ENCODE results near the gene CEBPG. TPM values are rescaled to one million over a fixed set of nuclear protein-coding genes. Genes with fewer than 3 reads are reported as not detected.

Gene CEBPG
- total RNA-seq, 1 experiment from 2014 or later: 41.5 TPM

DNA sequence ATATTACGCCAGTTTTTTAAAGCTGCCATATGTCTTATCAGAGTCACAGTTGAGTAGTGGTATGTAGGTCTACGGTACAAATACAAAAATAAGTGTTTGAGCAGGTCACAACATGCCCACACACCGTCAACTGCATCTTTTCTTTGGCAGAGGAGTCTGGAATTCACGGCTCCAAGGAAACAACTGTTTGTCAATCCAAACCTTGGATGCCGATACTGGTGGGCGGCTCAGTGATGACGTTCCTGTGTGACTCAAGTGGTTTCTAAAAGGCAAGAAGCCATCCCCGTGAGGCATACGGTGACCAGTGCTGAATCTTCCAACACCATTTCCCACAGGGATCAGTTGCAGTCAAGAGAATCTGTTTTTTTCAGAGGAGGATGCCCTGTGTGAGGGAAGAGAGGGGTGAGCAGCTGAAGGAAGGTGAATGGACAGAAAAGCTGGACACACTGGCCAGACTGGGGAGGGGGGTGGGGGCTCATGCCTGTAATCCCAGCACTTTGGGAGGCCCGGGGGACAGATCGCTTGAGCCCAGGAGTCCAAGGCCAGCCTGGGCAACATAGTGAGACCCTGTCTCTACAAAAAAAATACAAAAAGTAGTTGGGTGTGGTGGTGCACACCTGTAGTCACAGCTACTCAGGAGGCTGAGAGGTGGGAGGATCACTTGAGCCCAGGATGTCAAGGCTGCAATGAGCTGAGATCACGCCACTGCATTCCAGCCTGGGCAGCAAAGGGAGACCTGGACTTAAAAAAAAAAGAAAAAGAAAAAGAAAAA, 22.8 kb upstream of the CEBPG start:
- in situ Hi-C loops (cut with HindIII; ENCODE audit: low pct_unique_long_range_greater_than_20kb, low sequenced_read_pairs): no loop called here
- ATAC-seq (no peak), DNase-seq (ENCODE audit: low read depth, low spot score) (no peak)
- no peaks in the 10 kb centered on the region for H3K4me1 ChIP-seq (ENCODE audit: control insufficient read depth, insufficient read depth, low read length)
- H3K9me3 ChIP-seq (ENCODE audit: control insufficient read depth, insufficient read depth, low read depth, low read length): peaks cover 4% of the 10 kb centered on the region; the same call in 1 of the 2 replicates
- H3K27me3 ChIP-seq (ENCODE audit: control insufficient read depth, insufficient read depth, low read length): peaks cover 5% of the 10 kb centered on the region; the same call in 1 of the 2 replicates
- no TSS peak for BruUV-seq (replicated peaks)
- no peaks in the 10 kb centered on the region for H3K36me3 ChIP-seq (ENCODE audit: control insufficient read depth, insufficient read depth, low read length)
- POLR2A ChIA-PET: no interaction called here
- no peak overlapping the region for H3K4me3 ChIP-seq (ENCODE audit: low read depth in 2 of 2, low read length in 2 of 2)
- intact Hi-C loops (cut with micrococcal nuclease; ENCODE audit: unreplicated experiment): no loop called here
- CTCF ChIA-PET: no interaction called here
- no peak overlapping the region for H3K27ac ChIP-seq (ENCODE audit: low read length)
- TF ChIP-seq, protein P1, sequence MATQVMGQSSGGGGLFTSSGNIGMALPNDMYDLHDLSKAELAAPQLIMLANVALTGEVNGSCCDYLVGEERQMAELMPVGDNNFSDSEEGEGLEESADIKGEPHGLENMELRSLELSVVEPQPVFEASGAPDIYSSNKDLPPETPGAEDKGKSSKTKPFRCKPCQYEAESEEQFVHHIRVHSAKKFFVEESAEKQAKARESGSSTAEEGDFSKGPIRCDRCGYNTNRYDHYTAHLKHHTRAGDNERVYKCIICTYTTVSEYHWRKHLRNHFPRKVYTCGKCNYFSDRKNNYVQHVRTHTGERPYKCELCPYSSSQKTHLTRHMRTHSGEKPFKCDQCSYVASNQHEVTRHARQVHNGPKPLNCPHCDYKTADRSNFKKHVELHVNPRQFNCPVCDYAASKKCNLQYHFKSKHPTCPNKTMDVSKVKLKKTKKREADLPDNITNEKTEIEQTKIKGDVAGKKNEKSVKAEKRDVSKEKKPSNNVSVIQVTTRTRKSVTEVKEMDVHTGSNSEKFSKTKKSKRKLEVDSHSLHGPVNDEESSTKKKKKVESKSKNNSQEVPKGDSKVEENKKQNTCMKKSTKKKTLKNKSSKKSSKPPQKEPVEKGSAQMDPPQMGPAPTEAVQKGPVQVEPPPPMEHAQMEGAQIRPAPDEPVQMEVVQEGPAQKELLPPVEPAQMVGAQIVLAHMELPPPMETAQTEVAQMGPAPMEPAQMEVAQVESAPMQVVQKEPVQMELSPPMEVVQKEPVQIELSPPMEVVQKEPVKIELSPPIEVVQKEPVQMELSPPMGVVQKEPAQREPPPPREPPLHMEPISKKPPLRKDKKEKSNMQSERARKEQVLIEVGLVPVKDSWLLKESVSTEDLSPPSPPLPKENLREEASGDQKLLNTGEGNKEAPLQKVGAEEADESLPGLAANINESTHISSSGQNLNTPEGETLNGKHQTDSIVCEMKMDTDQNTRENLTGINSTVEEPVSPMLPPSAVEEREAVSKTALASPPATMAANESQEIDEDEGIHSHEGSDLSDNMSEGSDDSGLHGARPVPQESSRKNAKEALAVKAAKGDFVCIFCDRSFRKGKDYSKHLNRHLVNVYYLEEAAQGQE (IDR thresholded peaks at IDR 0.05; ENCODE audit: insufficient read depth in 1 of 2, low read depth in 2 of 2, low read length in 1 of 2): no peak
- TF ChIP-seq POLR2AphosphoS5 (IDR thresholded peaks at IDR 0.05; ENCODE audit: low read depth, low read length) (no peak), SIN3A (IDR thresholded peaks at IDR 0.05; ENCODE audit: borderline replicate concordance, insufficient read depth, low read depth, low read length) (no peak), TCF7L2 (IDR thresholded peaks at IDR 0.05; ENCODE audit: low read depth, low read length) (no peak)
- TF ChIP-seq, protein P2, sequence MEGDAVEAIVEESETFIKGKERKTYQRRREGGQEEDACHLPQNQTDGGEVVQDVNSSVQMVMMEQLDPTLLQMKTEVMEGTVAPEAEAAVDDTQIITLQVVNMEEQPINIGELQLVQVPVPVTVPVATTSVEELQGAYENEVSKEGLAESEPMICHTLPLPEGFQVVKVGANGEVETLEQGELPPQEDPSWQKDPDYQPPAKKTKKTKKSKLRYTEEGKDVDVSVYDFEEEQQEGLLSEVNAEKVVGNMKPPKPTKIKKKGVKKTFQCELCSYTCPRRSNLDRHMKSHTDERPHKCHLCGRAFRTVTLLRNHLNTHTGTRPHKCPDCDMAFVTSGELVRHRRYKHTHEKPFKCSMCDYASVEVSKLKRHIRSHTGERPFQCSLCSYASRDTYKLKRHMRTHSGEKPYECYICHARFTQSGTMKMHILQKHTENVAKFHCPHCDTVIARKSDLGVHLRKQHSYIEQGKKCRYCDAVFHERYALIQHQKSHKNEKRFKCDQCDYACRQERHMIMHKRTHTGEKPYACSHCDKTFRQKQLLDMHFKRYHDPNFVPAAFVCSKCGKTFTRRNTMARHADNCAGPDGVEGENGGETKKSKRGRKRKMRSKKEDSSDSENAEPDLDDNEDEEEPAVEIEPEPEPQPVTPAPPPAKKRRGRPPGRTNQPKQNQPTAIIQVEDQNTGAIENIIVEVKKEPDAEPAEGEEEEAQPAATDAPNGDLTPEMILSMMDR (IDR thresholded peaks at IDR 0.05): no peak

DNA sequence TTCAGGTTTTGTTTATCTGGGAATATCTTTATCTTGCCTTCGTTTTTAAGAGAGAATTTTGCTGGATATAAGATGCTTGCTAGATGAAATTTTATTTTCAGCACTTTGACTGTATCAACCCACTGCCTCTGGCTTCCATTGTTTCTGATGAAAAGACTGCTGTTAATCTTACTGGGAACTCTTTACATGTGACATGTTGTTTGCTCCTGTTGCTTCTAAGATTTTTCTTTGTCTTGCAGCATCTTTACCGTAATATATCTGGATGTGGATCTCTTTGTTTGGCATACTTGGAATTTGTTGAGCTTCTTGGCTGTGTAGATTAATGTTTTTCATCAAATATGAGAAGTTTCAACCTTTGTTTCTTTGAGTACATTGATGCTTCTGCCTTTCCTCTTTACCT, 18.0 kb upstream of the CEBPG start:
- ATAC-seq (no peak), DNase-seq (ENCODE audit: low read depth, low spot score) (no peak)
- BruUV-seq (replicated peaks): no TSS peak
- intact Hi-C loops (cut with micrococcal nuclease; ENCODE audit: unreplicated experiment): no loop called here
- TF ChIP-seq SIN3A (IDR thresholded peaks at IDR 0.05; ENCODE audit: borderline replicate concordance, insufficient read depth, low read depth, low read length) (no peak), TCF7L2 (IDR thresholded peaks at IDR 0.05; ENCODE audit: low read depth, low read length) (no peak)
- peaks cover 5% of the 10 kb centered on the region; the same call in 1 of the 2 replicates for H3K9me3 ChIP-seq (ENCODE audit: control insufficient read depth, insufficient read depth, low read depth, low read length)
- in situ Hi-C loops (cut with HindIII; ENCODE audit: low pct_unique_long_range_greater_than_20kb, low sequenced_read_pairs): no loop called here
- ChIA-PET CTCF (no interaction called here), POLR2A (interaction anchor here (0.6 kb wide), 1 partner anchor 9 kb away, joined by 3 read pairs; no protein-coding TSS in a partner anchor)
- no peaks in the 10 kb centered on the region for H3K36me3 ChIP-seq (ENCODE audit: control insufficient read depth, insufficient read depth, low read length)
- H3K4me3 ChIP-seq (ENCODE audit: low read depth in 2 of 2, low read length in 2 of 2): no peak overlapping the region
- H3K27ac ChIP-seq (ENCODE audit: low read length): no peak overlapping the region
- H3K4me1 ChIP-seq (ENCODE audit: control insufficient read depth, insufficient read depth, low read length): no peaks in the 10 kb centered on the region
- H3K27me3 ChIP-seq (ENCODE audit: control insufficient read depth, insufficient read depth, low read length): no peaks in the 10 kb centered on the region; the same call in 1 of the 2 replicates

DNA sequence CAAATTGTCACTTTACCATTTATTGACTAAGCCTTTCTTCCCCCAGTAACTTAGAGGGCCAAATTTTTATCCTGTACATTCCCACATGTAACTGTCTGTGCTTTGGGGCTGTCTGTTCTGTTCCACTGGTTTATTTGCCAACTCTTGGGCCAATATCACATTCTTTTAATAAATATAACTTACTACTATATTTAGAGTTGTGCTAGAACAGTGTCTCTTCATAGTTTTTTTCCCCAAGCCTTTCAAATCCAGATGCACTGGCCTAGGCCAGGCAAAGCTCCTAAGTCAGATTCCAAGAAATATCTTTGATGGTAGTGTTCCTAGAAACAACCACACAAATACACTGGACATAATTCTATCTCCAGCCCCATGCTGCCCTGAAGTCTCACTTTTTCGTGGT, 16.0 kb upstream of the CEBPG start:
- H3K27me3 ChIP-seq (ENCODE audit: control insufficient read depth, insufficient read depth, low read length): peaks cover 3% of the 10 kb centered on the region; the same call in 1 of the 2 replicates
- no peaks in the 10 kb centered on the region for H3K4me1 ChIP-seq (ENCODE audit: control insufficient read depth, insufficient read depth, low read length)
- no TSS peak for BruUV-seq (replicated peaks)
- H3K27ac ChIP-seq (ENCODE audit: low read length): no peak overlapping the region
- TF ChIP-seq SIN3A (IDR thresholded peaks at IDR 0.05; ENCODE audit: borderline replicate concordance, insufficient read depth, low read depth, low read length) (no peak), POLR2AphosphoS5 (IDR thresholded peaks at IDR 0.05; ENCODE audit: low read depth, low read length) (no peak), TCF7L2 (IDR thresholded peaks at IDR 0.05; ENCODE audit: low read depth, low read length) (no peak)
- TF ChIP-seq, protein P1 (IDR thresholded peaks at IDR 0.05; ENCODE audit: insufficient read depth in 1 of 2, low read depth in 2 of 2, low read length in 1 of 2): no peak
- in situ Hi-C loops (cut with HindIII; ENCODE audit: low pct_unique_long_range_greater_than_20kb, low sequenced_read_pairs) (no loop called here), intact Hi-C loops (cut with micrococcal nuclease; ENCODE audit: unreplicated experiment) (no loop called here)
- DNase-seq (ENCODE audit: low read depth, low spot score): no peak
- peaks cover 5% of the 10 kb centered on the region; the same call in 1 of the 2 replicates for H3K9me3 ChIP-seq (ENCODE audit: control insufficient read depth, insufficient read depth, low read depth, low read length)
- ChIA-PET CTCF (no interaction called here), POLR2A (no interaction called here)
- H3K4me3 ChIP-seq (ENCODE audit: low read depth in 2 of 2, low read length in 2 of 2): no peak overlapping the region
- no peak for ATAC-seq
- H3K36me3 ChIP-seq (ENCODE audit: control insufficient read depth, insufficient read depth, low read length): no peaks in the 10 kb centered on the region

Data from Panc1 (cell line).